Upper lobe of left lung (tissue), 6 donors: ENCODE measurements around the gene EYA3. TPM values are rescaled to one million over a fixed set of nuclear protein-coding genes. Genes with fewer than 3 reads are reported as not detected.
A peak's percentile ranks its signal among the peaks of the same experiment; 100 is the strongest.

Source experiments
- ATAC-seq, 2 donors: fragments of 200-7000 bp; cut with Tn5 transposase; one replicate each; pipeline ENCODE4 v1.9.1; 2022; ENCODE audit warnings: mild to moderate bottlenecking in 2 of 2, moderate library complexity in 2 of 2; ENCODE audit not compliant: low FRiP score in 2 of 2
- DNase-seq, 2 donors: peaks; one replicate each; pipeline ENCODE4 v3.0.0-alpha.2; 2019 to 2020
- H3K27ac ChIP-seq, 4 donors: fragments of 200-600 bp; sonication (generic); one replicate each; pipeline ENCODE4 v1.5.1; 2016 to 2019
- H3K27me3 ChIP-seq, 4 donors: fragments of 200-600 bp; sonication (generic); one replicate each; pipeline ENCODE4 v1.5.1; 2017 to 2019
- H3K36me3 ChIP-seq, 4 donors: fragments of 200-600 bp; sonication (generic); one replicate each; pipeline ENCODE4 v1.5.1; 2016 to 2019
- H3K4me1 ChIP-seq, 4 donors: fragments of 200-600 bp; sonication (generic); one replicate each; pipeline ENCODE4 v1.5.1; 2018 to 2019
- H3K4me3 ChIP-seq, 4 donors: fragments of 200-600 bp; sonication (generic); one replicate each; pipeline ENCODE4 v1.5.1; 2017 to 2019; ENCODE audit warnings: mild to moderate bottlenecking in 2 of 4, moderate library complexity in 1 of 4
- H3K9me3 ChIP-seq, 4 donors: fragments of 200-600 bp; sonication (generic); one replicate each; pipeline ENCODE4 v1.5.1; 2018 to 2019
- EP300 ChIP-seq, 4 donors: sonication (generic); formaldehyde crosslinking; IDR thresholded peaks; one replicate each; pipeline ENCODE4 v1.5.1; 2017; ENCODE audit warnings: antibody characterized with exemption in 4 of 4, control low read depth in 2 of 4
- POLR2A ChIP-seq, 4 donors: fragments of 450-650 bp; IDR thresholded peaks; one replicate each; pipeline ENCODE4 v1.5.1; 2016 to 2017; ENCODE audit warnings: antibody characterized with exemption in 4 of 4, mild to moderate bottlenecking in 2 of 4
- POLR2AphosphoS5 ChIP-seq, 2 donors: sonication (generic); formaldehyde crosslinking; IDR thresholded peaks; one replicate each; pipeline ENCODE4 v1.5.1; 2017; ENCODE audit warnings: antibody characterized with exemption in 2 of 2
- WGBS, 2 donors: methylation state at CpG; one replicate each; pipeline ENCODE4 v1.1.5; 2017 to 2018; 5-methylcytosine and 5-hydroxymethylcytosine counted together
- total RNA-seq, 6 donors: library from RNA; depleted of rRNA in 4 of 6; stranded (reverse); fragments of >200 nt in 4 of 6; gene quantifications; one replicate each; pipeline versions ENCODE4 v1.1.0 to v1.2.1, GENCODE V29; 2016 to 2021
- TF ChIP-seq, protein P1 (sequence below), 6 experiments: fragments of 450-650 bp in 4 of 6; fragments of 200-600 bp in 2 of 6; sonication (generic) in 2 of 6; IDR thresholded peaks; one replicate each; pipeline ENCODE4 v1.5.1; 2016 to 2019; ENCODE audit warnings: antibody characterized with exemption in 6 of 6
- donor health status: DM: no; HTN: no; CAD: no; lungs with moderate emphysema.
- donor health status: DM: no; HTN: yes; CAD: no; lungs with severe emphysema.

The EYA3 gene
- total RNA-seq, 6 donors from 2014 or later = 15.9 to 23.4 (median 22.0) TPM

DNA sequence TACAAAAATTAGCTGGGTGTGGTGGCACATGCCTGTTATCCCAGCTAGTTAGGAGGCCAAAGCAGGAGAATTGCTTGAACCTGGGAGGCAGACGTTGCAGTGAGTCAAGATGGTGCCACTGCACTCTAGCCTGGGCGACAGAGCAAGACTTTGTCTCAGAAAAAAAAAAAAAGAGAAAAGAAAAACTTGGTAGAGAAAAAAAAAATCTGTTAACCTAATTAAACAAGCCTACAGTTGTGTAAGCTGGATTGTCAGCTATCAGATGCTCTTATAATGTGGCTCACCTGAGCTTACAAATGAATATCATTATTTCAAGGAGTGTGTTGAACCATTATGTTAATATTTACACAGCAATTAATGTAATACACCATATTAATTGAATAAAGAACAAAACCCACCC is 26.4 kb upstream of the EYA3 start:
- peaks cover 0 to 9% (median 2%) of the 10 kb centered on the region in 4 donors for H3K4me1 ChIP-seq
- H3K36me3 ChIP-seq = no peaks in the 10 kb centered on the region
- no peak overlapping the region for H3K4me3 ChIP-seq
- H3K9me3 ChIP-seq = no peaks in the 10 kb centered on the region
- TF ChIP-seq EP300 (IDR thresholded peaks at IDR 0.05) (no peak), POLR2A (IDR thresholded peaks at IDR 0.05) (no peak), POLR2AphosphoS5 (IDR thresholded peaks at IDR 0.05) (no peak)
- TF ChIP-seq, protein P1, sequence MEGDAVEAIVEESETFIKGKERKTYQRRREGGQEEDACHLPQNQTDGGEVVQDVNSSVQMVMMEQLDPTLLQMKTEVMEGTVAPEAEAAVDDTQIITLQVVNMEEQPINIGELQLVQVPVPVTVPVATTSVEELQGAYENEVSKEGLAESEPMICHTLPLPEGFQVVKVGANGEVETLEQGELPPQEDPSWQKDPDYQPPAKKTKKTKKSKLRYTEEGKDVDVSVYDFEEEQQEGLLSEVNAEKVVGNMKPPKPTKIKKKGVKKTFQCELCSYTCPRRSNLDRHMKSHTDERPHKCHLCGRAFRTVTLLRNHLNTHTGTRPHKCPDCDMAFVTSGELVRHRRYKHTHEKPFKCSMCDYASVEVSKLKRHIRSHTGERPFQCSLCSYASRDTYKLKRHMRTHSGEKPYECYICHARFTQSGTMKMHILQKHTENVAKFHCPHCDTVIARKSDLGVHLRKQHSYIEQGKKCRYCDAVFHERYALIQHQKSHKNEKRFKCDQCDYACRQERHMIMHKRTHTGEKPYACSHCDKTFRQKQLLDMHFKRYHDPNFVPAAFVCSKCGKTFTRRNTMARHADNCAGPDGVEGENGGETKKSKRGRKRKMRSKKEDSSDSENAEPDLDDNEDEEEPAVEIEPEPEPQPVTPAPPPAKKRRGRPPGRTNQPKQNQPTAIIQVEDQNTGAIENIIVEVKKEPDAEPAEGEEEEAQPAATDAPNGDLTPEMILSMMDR (IDR thresholded peaks at IDR 0.05) = no peak
- H3K27ac ChIP-seq = peak overlapping the region; percentile 13 to 69 (median 52)
- no peaks in the 10 kb centered on the region for H3K27me3 ChIP-seq
- ATAC-seq (no peak), DNase-seq (no peak)
- WGBS, 2 donors = 61 to 82% methylated on average over 2 of the region's 2 CpGs

GRCh38 chr1:28113242-28113572 is 24.8 kb upstream of the EYA3 start:
- Histone ChIP-seq H3K27ac (peak overlapping the region in 3 of 4 donors; percentile 23 to 58 (median 44)), H3K36me3 (no peaks in the 10 kb centered on the region), H3K27me3 (no peaks in the 10 kb centered on the region), H3K9me3 (no peaks in the 10 kb centered on the region), H3K4me1 (peaks cover 0 to 9% (median 2%) of the 10 kb centered on the region in 4 donors), H3K4me3 (no peak overlapping the region)
- DNase-seq (no peak), ATAC-seq (no peak)
- TF ChIP-seq, protein P1 (IDR thresholded peaks at IDR 0.05) = no peak
- TF ChIP-seq EP300 (IDR thresholded peaks at IDR 0.05) = no peak
- no peak for TF ChIP-seq POLR2AphosphoS5 (IDR thresholded peaks at IDR 0.05)
- no peak for TF ChIP-seq POLR2A (IDR thresholded peaks at IDR 0.05)
- 66 to 82% methylated on average over 3 of the region's 3 CpGs for WGBS, 2 donors

DNA sequence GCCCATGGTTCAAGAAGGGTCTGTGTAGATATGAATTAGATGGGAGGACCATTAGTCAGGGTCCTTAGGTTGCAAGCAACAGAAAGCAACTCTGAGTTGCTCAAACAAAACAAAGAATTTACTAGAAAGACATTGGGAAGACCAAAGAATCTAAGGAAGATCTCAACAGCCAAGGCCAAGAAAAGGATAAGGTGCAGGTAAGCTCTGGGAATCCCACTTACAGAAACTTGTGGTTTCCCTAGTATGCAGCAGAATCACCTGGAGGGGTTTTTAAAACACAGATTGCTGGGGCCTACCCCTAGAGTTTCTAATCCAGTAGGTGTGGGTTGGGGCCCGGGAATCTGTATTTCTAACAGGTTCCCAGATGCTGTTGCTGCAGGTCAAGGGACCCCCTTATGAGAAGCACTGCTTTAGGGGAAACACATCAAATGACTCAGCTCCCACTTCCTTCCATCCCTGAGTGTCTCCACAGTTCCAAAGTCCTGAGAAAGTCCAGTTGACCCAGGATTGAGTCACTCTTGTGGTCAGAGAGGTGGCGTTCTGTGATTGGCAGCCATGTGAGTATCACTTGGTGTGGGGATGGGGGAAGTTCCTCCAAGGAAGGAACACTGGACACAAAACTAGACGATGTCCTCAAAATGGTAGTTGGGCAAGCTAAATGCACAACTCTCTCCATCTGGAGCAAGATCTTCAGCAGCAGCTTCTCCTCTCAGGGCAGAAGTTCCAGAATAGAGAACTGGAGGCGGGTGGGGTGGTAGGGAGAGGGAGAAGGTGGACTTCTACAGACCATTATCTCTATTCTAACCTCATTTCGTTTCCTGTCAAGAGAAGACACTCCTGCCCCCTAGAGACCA is 24.2 kb upstream of the EYA3 start:
- 61 to 78% methylated on average over 5 of the region's 5 CpGs for WGBS, 2 donors
- peak overlapping the region; percentile 15 to 64 (median 46) for H3K27ac ChIP-seq
- DNase-seq (peak in 1 of 2 donors; percentile 79), ATAC-seq (peak; percentile 49 to 87)
- TF ChIP-seq POLR2AphosphoS5 (IDR thresholded peaks at IDR 0.05) = peak; percentile 64 to 80
- TF ChIP-seq POLR2A (IDR thresholded peaks at IDR 0.05) = peak in 1 of 4 donors; percentile 64
- TF ChIP-seq, protein P1 (IDR thresholded peaks at IDR 0.05) = peak in 1 of 6 experiments; percentile 5
- no peak for TF ChIP-seq EP300 (IDR thresholded peaks at IDR 0.05)
- H3K36me3 ChIP-seq = no peaks in the 10 kb centered on the region
- H3K4me1 ChIP-seq = peaks cover 0 to 9% (median 2%) of the 10 kb centered on the region in 4 donors
- no peaks in the 10 kb centered on the region for H3K9me3 ChIP-seq
- no peak overlapping the region for H3K4me3 ChIP-seq
- no peaks in the 10 kb centered on the region for H3K27me3 ChIP-seq

- DNase-seq (peak in 1 of 2 donors; percentile 68), ATAC-seq (peak; percentile 65 to 75)
- H3K4me3 ChIP-seq = no peak overlapping the region
- no peaks in the 10 kb centered on the region for H3K27me3 ChIP-seq
- 76 to 85% methylated on average over 2 of the region's 2 CpGs for WGBS, 2 donors
- H3K36me3 ChIP-seq = no peaks in the 10 kb centered on the region
- peaks cover 0 to 9% (median 2%) of the 10 kb centered on the region in 4 donors for H3K4me1 ChIP-seq
- H3K27ac ChIP-seq = peak overlapping the region; percentile 32 to 73 (median 58)
- H3K9me3 ChIP-seq = no peaks in the 10 kb centered on the region
- TF ChIP-seq EP300 (IDR thresholded peaks at IDR 0.05) (no peak), POLR2AphosphoS5 (IDR thresholded peaks at IDR 0.05) (no peak), POLR2A (IDR thresholded peaks at IDR 0.05) (no peak)
- TF ChIP-seq, protein P1 (IDR thresholded peaks at IDR 0.05) = no peak
Measured at GRCh38 chr1:28111157-28111556, 22.7 kb upstream of the EYA3 start.
